RWPE2 (cell line): Measurements from ENCODE around the gene PLP1.
A peak's percentile ranks its signal among the peaks of the same experiment; 100 is the strongest.

ENCODE experiments used
- ATAC-seq: fragments of 200-7000 bp; cut with Tn5 transposase; 3 replicates; pipeline ENCODE4 v1.9.1; 2021; ENCODE audit warnings: low read depth
- DNase-seq: peaks from one replicate; pipeline ENCODE4 v3.0.0-alpha.2; 2020; ENCODE audit warnings: low spot score
- H3K27ac ChIP-seq: fragments of 450-650 bp; 2 replicates; pipeline ENCODE4 v1.5.1; 2017; ENCODE audit warnings: mild to moderate bottlenecking; ENCODE audit not compliant: poor library complexity, severe bottlenecking
- H3K27me3 ChIP-seq: fragments of 250-450 bp; sonication (Bioruptor Pico); 2 replicates; pipeline ENCODE4 v1.5.1; 2021; ENCODE audit warnings: mild to moderate bottlenecking, moderate library complexity; ENCODE audit not compliant: insufficient read depth, poor library complexity, severe bottlenecking
- H3K36me3 ChIP-seq: fragments of 250-450 bp; sonication (Bioruptor Pico); 2 replicates; pipeline ENCODE4 v1.5.1; 2020; ENCODE audit warnings: low read depth, mild to moderate bottlenecking, moderate library complexity
- H3K4me1 ChIP-seq: fragments of 250-450 bp; sonication (Bioruptor Pico); 2 replicates; pipeline ENCODE4 v1.5.1; 2021; ENCODE audit warnings: mild to moderate bottlenecking, moderate library complexity; ENCODE audit not compliant: insufficient read depth, poor library complexity, severe bottlenecking
- H3K4me3 ChIP-seq: fragments of 250-450 bp; sonication (Bioruptor Pico); 2 replicates; pipeline ENCODE4 v1.5.1; 2021; ENCODE audit warnings: mild to moderate bottlenecking, moderate library complexity; ENCODE audit not compliant: severe bottlenecking
- H3K9me3 ChIP-seq: fragments of 250-450 bp; sonication (Bioruptor Pico); 2 replicates; pipeline ENCODE4 v1.5.1; 2021; ENCODE audit warnings: mild to moderate bottlenecking, moderate library complexity; ENCODE audit not compliant: severe bottlenecking
- TF ChIP-seq, protein P1 (sequence below): fragments of 450-650 bp; IDR thresholded peaks from one replicate; pipeline ENCODE4 v1.5.1; 2017; ENCODE audit warnings: mild to moderate bottlenecking, moderate library complexity; ENCODE audit not compliant: poor library complexity, severe bottlenecking

PLP1 gene

DNA sequence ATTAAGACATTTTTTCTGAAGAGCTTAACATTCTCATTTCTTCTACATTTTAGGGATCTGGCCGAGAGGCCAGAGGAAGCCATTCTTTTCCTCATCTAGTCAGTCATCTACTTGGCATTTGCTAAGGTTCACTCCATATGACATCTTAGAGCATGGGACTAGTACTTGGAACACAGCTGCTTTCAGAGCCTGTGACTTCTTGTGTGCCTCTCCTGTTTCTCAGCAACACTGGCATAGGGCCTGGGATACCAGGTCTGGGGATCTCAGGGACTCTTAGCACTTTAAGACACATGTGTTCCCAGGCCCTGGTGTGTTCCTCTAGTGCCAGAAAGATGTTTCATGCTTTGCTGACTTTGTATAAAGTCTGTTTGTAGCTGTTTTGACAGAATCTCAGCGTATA, 7.3 kb downstream of the PLP1 start:
- TF ChIP-seq, protein P1, sequence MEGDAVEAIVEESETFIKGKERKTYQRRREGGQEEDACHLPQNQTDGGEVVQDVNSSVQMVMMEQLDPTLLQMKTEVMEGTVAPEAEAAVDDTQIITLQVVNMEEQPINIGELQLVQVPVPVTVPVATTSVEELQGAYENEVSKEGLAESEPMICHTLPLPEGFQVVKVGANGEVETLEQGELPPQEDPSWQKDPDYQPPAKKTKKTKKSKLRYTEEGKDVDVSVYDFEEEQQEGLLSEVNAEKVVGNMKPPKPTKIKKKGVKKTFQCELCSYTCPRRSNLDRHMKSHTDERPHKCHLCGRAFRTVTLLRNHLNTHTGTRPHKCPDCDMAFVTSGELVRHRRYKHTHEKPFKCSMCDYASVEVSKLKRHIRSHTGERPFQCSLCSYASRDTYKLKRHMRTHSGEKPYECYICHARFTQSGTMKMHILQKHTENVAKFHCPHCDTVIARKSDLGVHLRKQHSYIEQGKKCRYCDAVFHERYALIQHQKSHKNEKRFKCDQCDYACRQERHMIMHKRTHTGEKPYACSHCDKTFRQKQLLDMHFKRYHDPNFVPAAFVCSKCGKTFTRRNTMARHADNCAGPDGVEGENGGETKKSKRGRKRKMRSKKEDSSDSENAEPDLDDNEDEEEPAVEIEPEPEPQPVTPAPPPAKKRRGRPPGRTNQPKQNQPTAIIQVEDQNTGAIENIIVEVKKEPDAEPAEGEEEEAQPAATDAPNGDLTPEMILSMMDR, result no peak
- no peak for ATAC-seq
- H3K36me3 ChIP-seq, result no peaks in the 10 kb centered on the region

DNA sequence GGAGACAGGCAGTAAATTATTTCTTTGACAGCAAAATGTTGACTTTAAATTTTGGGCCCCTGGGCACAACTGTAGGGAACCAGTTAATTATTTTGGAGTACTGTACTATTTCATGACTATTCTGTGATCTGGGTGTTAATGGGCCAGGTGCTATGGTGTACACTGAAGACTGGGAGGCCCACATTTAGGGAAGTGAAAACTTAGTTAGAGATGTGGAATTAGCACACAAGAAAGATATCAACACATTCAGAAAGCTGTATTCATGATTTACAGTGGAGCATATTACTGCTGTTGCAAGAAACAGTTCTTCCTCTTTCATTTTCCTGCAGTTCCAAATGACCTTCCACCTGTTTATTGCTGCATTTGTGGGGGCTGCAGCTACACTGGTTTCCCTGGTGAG, 12.4 kb downstream of the PLP1 start:
- Histone ChIP-seq H3K4me3 (no peak overlapping the region), H3K36me3 (no peaks in the 10 kb centered on the region), H3K27me3 (no peaks in the 10 kb centered on the region), H3K9me3 (no peaks in the 10 kb centered on the region), H3K4me1 (peaks cover 11% of the 10 kb centered on the region), H3K27ac (no peak overlapping the region)
- DNase-seq, result no peak
- ATAC-seq, result no peak
- TF ChIP-seq, protein P1, result no peak

More for the DNA sequence above, 7.3 kb downstream of the PLP1 start:
- Histone ChIP-seq H3K4me1 (no peaks in the 10 kb centered on the region), H3K9me3 (no peaks in the 10 kb centered on the region), H3K27ac (no peak overlapping the region), H3K27me3 (no peaks in the 10 kb centered on the region), H3K4me3 (no peak overlapping the region)
- DNase-seq, result no peak

DNA sequence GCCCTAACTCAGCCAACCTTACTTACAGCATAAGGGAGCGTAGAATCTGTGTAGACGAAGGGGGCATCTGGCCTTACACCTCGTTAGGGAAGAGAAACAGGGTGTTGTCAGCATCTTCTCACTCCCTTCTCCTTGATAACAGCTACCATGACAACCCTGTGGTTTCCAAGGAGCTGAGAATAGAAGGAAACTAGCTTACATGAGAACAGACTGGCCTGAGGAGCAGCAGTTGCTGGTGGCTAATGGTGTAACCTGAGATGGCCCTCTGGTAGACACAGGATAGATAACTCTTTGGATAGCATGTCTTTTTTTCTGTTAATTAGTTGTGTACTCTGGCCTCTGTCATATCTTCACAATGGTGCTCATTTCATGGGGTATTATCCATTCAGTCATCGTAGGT, 14.6 kb downstream of the PLP1 start:
- no peak overlapping the region for H3K27ac ChIP-seq
- H3K4me1 ChIP-seq, result peaks cover 11% of the 10 kb centered on the region
- H3K27me3 ChIP-seq, result no peaks in the 10 kb centered on the region
- H3K36me3 ChIP-seq, result no peaks in the 10 kb centered on the region
- TF ChIP-seq, protein P1, result no peak
- H3K4me3 ChIP-seq, result no peak overlapping the region
- ATAC-seq, result no peak
- DNase-seq, result no peak
- H3K9me3 ChIP-seq, result no peaks in the 10 kb centered on the region

DNA sequence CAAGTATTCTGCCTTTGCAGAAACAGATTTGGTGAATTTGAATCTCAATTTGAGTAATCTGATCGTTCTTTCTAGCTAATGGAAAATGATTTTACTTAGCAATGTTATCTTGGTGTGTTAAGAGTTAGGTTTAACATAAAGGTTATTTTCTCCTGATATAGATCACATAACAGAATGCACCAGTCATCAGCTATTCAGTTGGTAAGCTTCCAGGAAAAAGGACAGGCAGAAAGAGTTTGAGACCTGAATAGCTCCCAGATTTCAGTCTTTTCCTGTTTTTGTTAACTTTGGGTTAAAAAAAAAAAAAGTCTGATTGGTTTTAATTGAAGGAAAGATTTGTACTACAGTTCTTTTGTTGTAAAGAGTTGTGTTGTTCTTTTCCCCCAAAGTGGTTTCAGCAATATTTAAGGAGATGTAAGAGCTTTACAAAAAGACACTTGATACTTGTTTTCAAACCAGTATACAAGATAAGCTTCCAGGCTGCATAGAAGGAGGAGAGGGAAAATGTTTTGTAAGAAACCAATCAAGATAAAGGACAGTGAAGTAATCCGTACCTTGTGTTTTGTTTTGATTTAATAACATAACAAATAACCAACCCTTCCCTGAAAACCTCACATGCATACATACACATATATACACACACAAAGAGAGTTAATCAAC, 15.3 kb downstream of the PLP1 start:
- H3K36me3 ChIP-seq, result no peaks in the 10 kb centered on the region
- H3K4me1 ChIP-seq, result peaks cover 11% of the 10 kb centered on the region
- TF ChIP-seq, protein P1, result no peak
- ATAC-seq (no peak), DNase-seq (no peak)
- no peaks in the 10 kb centered on the region for H3K9me3 ChIP-seq
- no peaks in the 10 kb centered on the region for H3K27me3 ChIP-seq
- H3K27ac ChIP-seq, result peak overlapping the region; percentile 38
- H3K4me3 ChIP-seq, result no peak overlapping the region

DNA sequence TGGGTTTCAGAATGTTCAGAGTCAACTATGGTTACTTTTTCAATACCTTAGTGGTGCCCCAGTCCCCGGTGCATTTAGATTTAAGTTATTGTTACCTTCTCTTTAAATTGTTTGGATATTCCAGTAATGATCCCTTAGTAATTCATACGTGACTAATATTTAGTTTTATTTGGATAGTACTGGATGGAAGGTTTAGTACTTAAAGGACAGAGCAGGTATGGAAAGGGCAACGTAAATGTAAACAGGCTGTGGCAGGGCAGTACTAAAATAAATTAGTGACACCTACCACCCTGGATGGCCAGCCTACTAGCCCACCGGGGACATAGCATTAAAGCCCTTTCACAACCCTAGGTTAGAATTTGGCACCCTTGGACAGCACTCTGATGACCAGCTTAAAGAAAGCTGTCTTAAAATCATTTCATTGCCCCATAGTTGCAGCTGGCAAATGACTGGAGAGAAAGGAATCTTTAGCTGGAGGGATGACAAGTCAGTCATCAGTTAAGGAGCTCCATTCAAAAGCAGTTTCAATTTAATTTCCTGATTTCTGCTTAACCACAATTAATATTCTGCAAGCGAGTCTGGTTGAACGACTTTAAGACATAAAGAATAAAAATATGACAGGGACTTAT, 16.4 kb downstream of the PLP1 start:
- ATAC-seq, result peak; percentile 81
- TF ChIP-seq, protein P1, result no peak
- Histone ChIP-seq H3K36me3 (no peaks in the 10 kb centered on the region), H3K27me3 (no peaks in the 10 kb centered on the region), H3K4me3 (no peak overlapping the region), H3K27ac (peak overlapping the region; percentile 38), H3K4me1 (peaks cover 11% of the 10 kb centered on the region), H3K9me3 (no peaks in the 10 kb centered on the region)
- DNase-seq, result no peak
